MCF 10A (cell line): ENCODE data around the gene HSPB6. TPM values are rescaled to one million over a fixed set of nuclear protein-coding genes. Genes with fewer than 3 reads are reported as not detected.

Experiments used
- BruUV-seq: library from RNA; stranded (reverse); fragments of 400-500 nt; replicated peaks from 2 replicates; lab custom pipeline; 2021; lab: Mats Ljungman, UMichigan
- CTCF ChIA-PET: fragments of 300-600 bp; sonication (Branson Sonifier 250); formaldehyde crosslinking; extraction: SDS; loops from one replicate; lab custom pipeline; 2021; ENCODE audit warnings: antibody characterized with exemption, inconsistent platforms; lab: Yijun Ruan, JAX
- POLR2A ChIA-PET: fragments of 300-600, 350-650 bp; sonication (Branson Sonifier 250); formaldehyde crosslinking; extraction: SDS; loops from one replicate; lab custom pipeline; 2020; ENCODE audit warnings: antibody characterized with exemption, inconsistent platforms; lab: Yijun Ruan, JAX
- DNase-seq: peaks from one replicate; pipeline ENCODE4 v3.0.0-alpha.2; 2018; ENCODE audit not compliant: unreplicated experiment
- H3K27ac Mint-ChIP-seq: one replicate; pipeline ENCODE4 v1.8.0; 2022; ENCODE audit warnings: mild to moderate bottlenecking, low read depth, mixed read lengths; ENCODE audit not compliant: unreplicated experiment
- H3K27me3 Mint-ChIP-seq: one replicate; pipeline ENCODE4 v1.8.0; 2022; ENCODE audit warnings: mixed read lengths; ENCODE audit not compliant: insufficient read depth, unreplicated experiment
- H3K36me3 Mint-ChIP-seq: one replicate; pipeline ENCODE4 v1.8.0; 2022; ENCODE audit warnings: mild to moderate bottlenecking, moderate library complexity, mixed read lengths; ENCODE audit not compliant: insufficient read depth, unreplicated experiment
- H3K4me1 Mint-ChIP-seq: one replicate; pipeline ENCODE4 v1.8.0; 2022; ENCODE audit warnings: mixed read lengths; ENCODE audit not compliant: insufficient read depth, unreplicated experiment
- H3K4me3 Mint-ChIP-seq: one replicate; pipeline ENCODE4 v1.8.0; 2022; ENCODE audit warnings: mild to moderate bottlenecking, moderate library complexity, mixed read lengths; ENCODE audit not compliant: unreplicated experiment
- H3K9me3 Mint-ChIP-seq: one replicate; pipeline ENCODE4 v1.8.0; 2022; ENCODE audit warnings: mixed read lengths; ENCODE audit not compliant: unreplicated experiment
- intact Hi-C: fragments of 100-400 bp; cut with micrococcal nuclease; formaldehyde crosslinking; loops from 2 replicates; pipeline ENCODE4 v1.14.1; 2022
- total RNA-seq: library from RNA; stranded (reverse); gene quantifications from 2 replicates; pipeline ENCODE4 v1.2.3, GENCODE V29; 2022
- TF ChIP-seq, protein P1 (sequence below): fragments of 200-600 bp; IDR thresholded peaks from one replicate; pipeline ENCODE4 v1.8.0; 2022; ENCODE audit warnings: antibody characterized with exemption, mild to moderate bottlenecking; ENCODE audit not compliant: unreplicated experiment

Gene HSPB6
- total RNA-seq, 1 experiment from 2014 or later = 0.21 TPM

DNA sequence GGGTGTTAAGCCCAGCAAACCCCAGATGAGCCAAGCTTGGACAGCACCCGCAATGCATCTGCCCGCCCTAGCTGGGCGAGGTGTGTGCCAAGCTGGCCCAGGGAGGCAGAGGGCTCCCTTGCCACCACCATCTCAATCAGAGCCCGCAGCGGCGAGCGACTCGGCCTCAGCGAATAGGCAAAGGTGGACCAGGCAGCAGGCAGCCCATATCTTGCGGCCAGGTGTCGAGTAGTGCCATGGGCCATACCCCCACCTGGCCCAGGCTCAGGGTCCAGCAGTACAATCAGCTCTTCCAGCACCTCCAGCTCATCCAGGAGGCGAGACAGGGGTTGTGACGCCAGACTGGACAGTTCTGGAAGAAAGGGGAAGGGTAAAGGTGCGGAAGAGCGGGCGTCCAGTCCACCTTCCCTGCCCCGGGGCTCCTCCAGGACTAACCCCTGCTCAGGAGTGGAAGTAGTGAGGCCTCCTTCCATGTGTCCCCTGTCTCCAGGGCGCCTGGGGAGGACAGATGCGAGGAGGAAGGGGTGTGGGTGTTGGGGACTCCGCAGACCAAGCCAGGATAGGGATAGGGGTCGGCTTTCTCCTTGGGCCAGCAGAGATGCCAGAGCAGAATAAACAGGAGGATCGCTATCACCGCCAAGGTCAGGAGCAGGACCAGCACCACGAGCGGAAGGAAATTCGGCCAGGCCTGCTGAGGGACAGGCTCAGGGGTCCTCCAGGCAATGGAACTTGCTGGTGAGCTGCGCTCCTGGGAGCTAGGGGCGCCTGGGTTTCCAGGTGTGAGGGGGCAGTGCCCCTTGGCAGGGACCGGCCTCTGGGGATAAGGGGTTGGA, 17.3 kb downstream of the HSPB6 start:
- TF ChIP-seq, protein P1, sequence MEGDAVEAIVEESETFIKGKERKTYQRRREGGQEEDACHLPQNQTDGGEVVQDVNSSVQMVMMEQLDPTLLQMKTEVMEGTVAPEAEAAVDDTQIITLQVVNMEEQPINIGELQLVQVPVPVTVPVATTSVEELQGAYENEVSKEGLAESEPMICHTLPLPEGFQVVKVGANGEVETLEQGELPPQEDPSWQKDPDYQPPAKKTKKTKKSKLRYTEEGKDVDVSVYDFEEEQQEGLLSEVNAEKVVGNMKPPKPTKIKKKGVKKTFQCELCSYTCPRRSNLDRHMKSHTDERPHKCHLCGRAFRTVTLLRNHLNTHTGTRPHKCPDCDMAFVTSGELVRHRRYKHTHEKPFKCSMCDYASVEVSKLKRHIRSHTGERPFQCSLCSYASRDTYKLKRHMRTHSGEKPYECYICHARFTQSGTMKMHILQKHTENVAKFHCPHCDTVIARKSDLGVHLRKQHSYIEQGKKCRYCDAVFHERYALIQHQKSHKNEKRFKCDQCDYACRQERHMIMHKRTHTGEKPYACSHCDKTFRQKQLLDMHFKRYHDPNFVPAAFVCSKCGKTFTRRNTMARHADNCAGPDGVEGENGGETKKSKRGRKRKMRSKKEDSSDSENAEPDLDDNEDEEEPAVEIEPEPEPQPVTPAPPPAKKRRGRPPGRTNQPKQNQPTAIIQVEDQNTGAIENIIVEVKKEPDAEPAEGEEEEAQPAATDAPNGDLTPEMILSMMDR = no peak
- intact Hi-C loops = no loop called here
- DNase-seq = no peak
- Mint-ChIP-seq H3K4me1 (peaks cover 8% of the 10 kb centered on the region), H3K27ac (no peak overlapping the region), H3K4me3 (peak overlapping the region; percentile 72), H3K36me3 (peaks cover 32% of the 10 kb centered on the region), H3K9me3 (no peaks in the 10 kb centered on the region), H3K27me3 (no peaks in the 10 kb centered on the region)
- ChIA-PET POLR2A (interaction anchor here (1.0 to 2.0 kb wide), 8 partner anchors 9 to 95 kb away, joined by 3 to 9 read pairs (median 4); partner anchors contain the start of gene LIN37), CTCF (interaction anchor here (0.6 kb wide), 2 partner anchors 45 to 47 kb away, joined by 4 to 5 read pairs; no protein-coding TSS in a partner anchor)
- BruUV-seq = no TSS peak

DNA sequence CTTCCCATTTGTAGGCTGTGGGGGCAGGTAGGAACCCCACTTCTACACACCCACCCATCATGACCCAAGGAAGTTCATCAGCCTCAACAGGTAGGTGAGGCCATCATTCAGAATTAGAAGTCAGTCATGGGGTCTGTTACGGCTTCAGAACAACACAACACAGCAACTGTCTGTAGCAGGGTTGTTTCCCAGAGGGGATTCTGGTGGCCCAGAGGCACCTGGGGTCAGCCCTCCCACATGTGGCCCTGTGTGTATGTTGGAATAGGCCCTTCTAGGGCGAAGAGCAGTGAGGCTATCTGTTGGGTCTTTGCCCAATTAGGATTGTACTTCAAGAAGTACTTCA, 18.0 kb downstream of the HSPB6 start:
- H3K36me3 Mint-ChIP-seq = peaks cover 33% of the 10 kb centered on the region
- H3K27me3 Mint-ChIP-seq = no peaks in the 10 kb centered on the region
- no TSS peak for BruUV-seq
- POLR2A ChIA-PET = no interaction called here
- H3K27ac Mint-ChIP-seq = no peak overlapping the region
- CTCF ChIA-PET = interaction anchor here (0.6 kb wide), 1 partner anchor 47 kb away, joined by 4 read pairs; no protein-coding TSS in a partner anchor
- H3K9me3 Mint-ChIP-seq = no peaks in the 10 kb centered on the region
- intact Hi-C loops = no loop called here
- peaks cover 5% of the 10 kb centered on the region for H3K4me1 Mint-ChIP-seq
- TF ChIP-seq, protein P1 = no peak
- peak overlapping the region; percentile 12 for H3K4me3 Mint-ChIP-seq
- DNase-seq = no peak

DNA sequence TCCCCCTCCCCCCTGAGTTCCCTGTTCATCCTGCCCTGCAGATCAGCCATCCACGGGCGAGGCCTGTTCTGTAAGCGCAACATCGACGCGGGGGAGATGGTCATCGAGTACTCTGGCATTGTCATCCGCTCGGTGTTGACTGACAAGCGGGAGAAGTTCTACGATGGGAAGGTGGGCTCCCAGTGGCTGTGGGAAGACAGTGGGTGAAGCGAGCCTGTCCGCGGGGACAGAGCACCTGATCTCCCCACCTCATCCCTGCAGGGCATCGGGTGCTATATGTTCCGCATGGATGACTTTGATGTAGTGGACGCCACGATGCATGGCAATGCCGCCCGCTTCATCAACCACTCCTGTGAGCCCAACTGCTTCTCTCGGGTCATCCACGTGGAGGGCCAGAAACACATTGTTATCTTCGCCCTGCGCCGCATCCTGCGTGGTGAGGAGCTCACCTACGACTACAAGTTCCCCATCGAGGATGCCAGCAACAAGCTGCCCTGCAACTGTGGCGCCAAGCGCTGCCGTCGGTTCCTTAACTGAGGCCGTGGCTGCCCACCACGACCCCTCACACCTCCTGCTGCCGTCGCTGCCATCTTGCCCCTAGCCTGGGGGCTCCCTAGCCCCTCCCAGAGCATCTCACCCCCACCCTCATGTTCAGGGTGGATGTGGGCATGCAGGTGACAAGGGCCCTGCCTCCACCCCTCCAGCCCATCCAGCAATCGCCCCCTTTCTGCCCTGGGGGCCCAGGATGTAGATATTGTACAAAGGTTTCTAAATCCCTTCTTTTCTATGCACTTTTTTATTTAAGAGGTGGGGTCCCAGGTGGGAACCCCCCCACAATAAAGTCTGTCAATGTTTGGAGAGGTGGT, 18.6 kb downstream of the HSPB6 start:
- intact Hi-C loops = no loop called here
- Mint-ChIP-seq H3K4me3 (no peak overlapping the region), H3K27ac (no peak overlapping the region), H3K36me3 (peaks cover 37% of the 10 kb centered on the region), H3K9me3 (no peaks in the 10 kb centered on the region), H3K4me1 (peaks cover 5% of the 10 kb centered on the region), H3K27me3 (no peaks in the 10 kb centered on the region)
- TF ChIP-seq, protein P1 = no peak
- ChIA-PET CTCF (interaction anchor here (1.0 to 1.5 kb wide), 3 partner anchors 18 to 190 kb away, joined by 4 to 8 read pairs (median 8); no protein-coding TSS in a partner anchor), POLR2A (interaction anchor here (1.3 kb wide), 1 partner anchor 22 kb away, joined by 4 read pairs; no protein-coding TSS in a partner anchor)
- no peak for DNase-seq
- BruUV-seq = TSS peak; percentile 62
